ENCODE data around the gene KSR1. TPM values are rescaled to one million over a fixed set of nuclear protein-coding genes. Genes with fewer than 3 reads are reported as not detected.

Gene KSR1
- total RNA-seq, 1 donor from 2014 or later = 25.6 TPM

- H3K27ac ChIP-seq (ENCODE audit: low read depth, low read length) = no peak overlapping the region
- no peaks in the 10 kb centered on the region for H3K27me3 ChIP-seq (ENCODE audit: control insufficient read depth in 3 of 3, insufficient read depth in 3 of 3, low read length in 3 of 3)
- H3K9ac ChIP-seq (ENCODE audit: low read depth in 1 of 3, low read length in 3 of 3) = no peak overlapping the region
- H3K4me1 ChIP-seq (ENCODE audit: control insufficient read depth in 3 of 3, insufficient read depth in 3 of 3, low read length in 3 of 3) = peaks cover 12 to 17% (median 14%) of the 10 kb centered on the region in 3 donors
- H3K4me3 ChIP-seq (ENCODE audit: low read length in 3 of 3) = no peak overlapping the region
- no peaks in the 10 kb centered on the region for H3K9me3 ChIP-seq (ENCODE audit: control insufficient read depth in 3 of 3, low read length in 3 of 3)
- no peaks in the 10 kb centered on the region for H3K36me3 ChIP-seq (ENCODE audit: control insufficient read depth in 3 of 3, insufficient read depth in 3 of 3, low read length in 3 of 3)
Measured at GRCh38 chr17:27506348-27507218, 50.3 kb downstream of the KSR1 start.

GRCh38 chr17:27511168-27511883 is 55.1 kb downstream of the KSR1 start:
- H3K9ac ChIP-seq (ENCODE audit: low read depth in 1 of 3, low read length in 3 of 3) = no peak overlapping the region
- H3K4me1 ChIP-seq (ENCODE audit: control insufficient read depth in 3 of 3, insufficient read depth in 3 of 3, low read length in 3 of 3) = no peaks in the 10 kb centered on the region
- no peaks in the 10 kb centered on the region for H3K27me3 ChIP-seq (ENCODE audit: control insufficient read depth in 3 of 3, insufficient read depth in 3 of 3, low read length in 3 of 3)
- no peaks in the 10 kb centered on the region for H3K9me3 ChIP-seq (ENCODE audit: control insufficient read depth in 3 of 3, low read length in 3 of 3)
- no peaks in the 10 kb centered on the region for H3K36me3 ChIP-seq (ENCODE audit: control insufficient read depth in 3 of 3, insufficient read depth in 3 of 3, low read length in 3 of 3)
- no peak overlapping the region for H3K27ac ChIP-seq (ENCODE audit: low read depth, low read length)
- no peak overlapping the region for H3K4me3 ChIP-seq (ENCODE audit: low read length in 3 of 3)

- H3K9me3 ChIP-seq (ENCODE audit: control insufficient read depth in 3 of 3, low read length in 3 of 3) = no peaks in the 10 kb centered on the region
- no peak overlapping the region for H3K9ac ChIP-seq (ENCODE audit: low read depth in 1 of 3, low read length in 3 of 3)
- H3K36me3 ChIP-seq (ENCODE audit: control insufficient read depth in 3 of 3, insufficient read depth in 3 of 3, low read length in 3 of 3) = no peaks in the 10 kb centered on the region
- H3K27ac ChIP-seq (ENCODE audit: low read depth, low read length) = no peak overlapping the region
- H3K4me3 ChIP-seq (ENCODE audit: low read length in 3 of 3) = no peak overlapping the region
- H3K27me3 ChIP-seq (ENCODE audit: control insufficient read depth in 3 of 3, insufficient read depth in 3 of 3, low read length in 3 of 3) = no peaks in the 10 kb centered on the region
- H3K4me1 ChIP-seq (ENCODE audit: control insufficient read depth in 3 of 3, insufficient read depth in 3 of 3, low read length in 3 of 3) = no peaks in the 10 kb centered on the region
Measured at GRCh38 chr17:27512031-27512430, 55.8 kb downstream of the KSR1 start.

DNA sequence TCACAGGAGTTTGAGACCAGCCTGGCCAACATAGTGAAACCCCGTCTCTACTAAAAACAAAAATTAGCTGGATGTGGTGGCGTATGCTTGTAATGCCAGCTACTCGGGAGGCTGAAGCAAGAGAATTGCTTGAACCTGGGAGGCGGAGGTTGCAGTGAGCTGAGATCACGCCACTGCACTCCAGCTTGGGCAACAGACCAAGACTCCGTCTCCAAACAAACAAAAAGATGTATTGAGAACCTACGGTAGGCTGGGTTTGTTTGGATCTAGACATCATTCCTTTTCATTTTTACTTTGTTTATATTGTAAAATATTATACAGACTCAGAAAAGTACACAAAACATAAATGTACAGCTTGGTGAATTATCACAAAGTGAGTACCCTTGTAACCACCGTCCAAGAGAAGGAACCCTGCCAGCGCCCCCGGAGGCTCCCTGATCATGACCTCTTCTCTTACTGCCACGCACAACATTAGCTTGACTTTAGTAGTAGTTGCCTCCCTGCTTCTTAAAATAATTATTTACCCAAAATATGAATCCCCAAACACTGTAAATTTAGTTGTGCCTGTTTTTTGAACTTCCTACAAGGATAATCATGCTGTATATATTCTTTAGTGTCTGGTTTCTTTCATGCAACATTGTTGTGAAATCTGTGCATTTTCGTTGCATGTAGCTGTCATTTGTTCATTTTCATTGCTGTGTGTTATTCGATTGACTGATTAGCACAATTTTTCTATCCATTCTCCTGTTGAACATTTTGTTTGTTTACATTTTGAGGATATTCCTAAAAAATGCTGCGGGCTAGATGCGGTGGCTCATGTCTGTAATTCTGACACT is 56.5 kb downstream of the KSR1 start:
- H3K4me3 ChIP-seq (ENCODE audit: low read length in 3 of 3) = no peak overlapping the region
- no peaks in the 10 kb centered on the region for H3K4me1 ChIP-seq (ENCODE audit: control insufficient read depth in 3 of 3, insufficient read depth in 3 of 3, low read length in 3 of 3)
- no peak overlapping the region for H3K9ac ChIP-seq (ENCODE audit: low read depth in 1 of 3, low read length in 3 of 3)
- H3K9me3 ChIP-seq (ENCODE audit: control insufficient read depth in 3 of 3, low read length in 3 of 3) = no peaks in the 10 kb centered on the region
- no peaks in the 10 kb centered on the region for H3K27me3 ChIP-seq (ENCODE audit: control insufficient read depth in 3 of 3, insufficient read depth in 3 of 3, low read length in 3 of 3)
- H3K36me3 ChIP-seq (ENCODE audit: control insufficient read depth in 3 of 3, insufficient read depth in 3 of 3, low read length in 3 of 3) = no peaks in the 10 kb centered on the region
- H3K27ac ChIP-seq (ENCODE audit: low read depth, low read length) = no peak overlapping the region

GRCh38 chr17:27513849-27514248 is 57.6 kb downstream of the KSR1 start:
- H3K9me3 ChIP-seq (ENCODE audit: control insufficient read depth in 3 of 3, low read length in 3 of 3) = no peaks in the 10 kb centered on the region
- no peaks in the 10 kb centered on the region for H3K36me3 ChIP-seq (ENCODE audit: control insufficient read depth in 3 of 3, insufficient read depth in 3 of 3, low read length in 3 of 3)
- H3K27me3 ChIP-seq (ENCODE audit: control insufficient read depth in 3 of 3, insufficient read depth in 3 of 3, low read length in 3 of 3) = no peaks in the 10 kb centered on the region
- no peak overlapping the region for H3K4me3 ChIP-seq (ENCODE audit: low read length in 3 of 3)
- H3K27ac ChIP-seq (ENCODE audit: low read depth, low read length) = no peak overlapping the region
- no peak overlapping the region for H3K9ac ChIP-seq (ENCODE audit: low read depth in 1 of 3, low read length in 3 of 3)
- peaks cover 0 to 2% (median 1%) of the 10 kb centered on the region in 3 donors for H3K4me1 ChIP-seq (ENCODE audit: control insufficient read depth in 3 of 3, insufficient read depth in 3 of 3, low read length in 3 of 3)

DNA sequence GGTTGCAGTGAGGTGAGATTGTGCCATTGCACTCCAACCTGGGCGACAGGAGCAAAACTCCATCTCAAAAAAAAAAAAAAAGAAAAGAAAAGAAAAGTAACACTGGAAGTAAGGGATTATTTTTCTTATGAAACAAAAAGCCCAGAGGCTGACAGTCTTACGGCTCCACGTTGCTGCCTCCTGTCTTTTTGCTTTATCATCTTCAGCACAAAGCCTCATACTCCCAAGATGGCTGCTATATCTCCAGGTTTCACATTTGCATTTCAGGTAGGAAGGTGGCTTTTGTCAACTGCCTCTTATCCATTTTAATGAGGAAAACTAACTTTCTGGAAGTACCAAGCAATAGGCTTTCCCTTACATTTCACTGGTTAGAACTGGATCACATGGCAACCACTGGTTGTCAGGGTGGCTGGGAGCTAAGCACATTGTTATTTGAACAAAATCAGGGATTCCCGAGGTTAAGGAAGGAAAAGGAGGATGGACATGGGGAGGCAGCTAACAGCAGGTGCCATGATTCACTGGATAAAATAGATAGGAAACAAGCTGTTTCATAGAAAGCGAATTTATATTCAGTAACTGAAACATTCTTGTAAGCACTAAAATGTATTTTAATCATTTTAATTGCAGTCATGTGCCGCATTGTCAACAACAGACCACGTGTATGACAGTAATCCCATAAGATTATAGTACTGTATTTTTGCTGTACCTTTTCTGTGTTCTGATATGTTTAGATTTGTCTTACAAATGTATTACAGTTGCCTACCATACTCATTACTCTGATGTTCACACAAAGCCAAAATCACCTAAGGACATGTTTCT is 58.6 kb downstream of the KSR1 start:
- Histone ChIP-seq H3K36me3 (ENCODE audit: control insufficient read depth in 3 of 3, insufficient read depth in 3 of 3, low read length in 3 of 3) (no peaks in the 10 kb centered on the region), H3K27me3 (ENCODE audit: control insufficient read depth in 3 of 3, insufficient read depth in 3 of 3, low read length in 3 of 3) (no peaks in the 10 kb centered on the region), H3K9me3 (ENCODE audit: control insufficient read depth in 3 of 3, low read length in 3 of 3) (no peaks in the 10 kb centered on the region), H3K4me3 (ENCODE audit: low read length in 3 of 3) (no peak overlapping the region), H3K27ac (ENCODE audit: low read depth, low read length) (no peak overlapping the region), H3K9ac (ENCODE audit: low read depth in 1 of 3, low read length in 3 of 3) (no peak overlapping the region), H3K4me1 (ENCODE audit: control insufficient read depth in 3 of 3, insufficient read depth in 3 of 3, low read length in 3 of 3) (peaks cover 0 to 2% (median 2%) of the 10 kb centered on the region in 3 donors)

GRCh38 chr17:27518048-27518447 is 61.8 kb downstream of the KSR1 start:
- H3K27ac ChIP-seq (ENCODE audit: low read depth, low read length) = no peak overlapping the region
- H3K4me3 ChIP-seq (ENCODE audit: low read length in 3 of 3) = no peak overlapping the region
- H3K9ac ChIP-seq (ENCODE audit: low read depth in 1 of 3, low read length in 3 of 3) = no peak overlapping the region

DNA sequence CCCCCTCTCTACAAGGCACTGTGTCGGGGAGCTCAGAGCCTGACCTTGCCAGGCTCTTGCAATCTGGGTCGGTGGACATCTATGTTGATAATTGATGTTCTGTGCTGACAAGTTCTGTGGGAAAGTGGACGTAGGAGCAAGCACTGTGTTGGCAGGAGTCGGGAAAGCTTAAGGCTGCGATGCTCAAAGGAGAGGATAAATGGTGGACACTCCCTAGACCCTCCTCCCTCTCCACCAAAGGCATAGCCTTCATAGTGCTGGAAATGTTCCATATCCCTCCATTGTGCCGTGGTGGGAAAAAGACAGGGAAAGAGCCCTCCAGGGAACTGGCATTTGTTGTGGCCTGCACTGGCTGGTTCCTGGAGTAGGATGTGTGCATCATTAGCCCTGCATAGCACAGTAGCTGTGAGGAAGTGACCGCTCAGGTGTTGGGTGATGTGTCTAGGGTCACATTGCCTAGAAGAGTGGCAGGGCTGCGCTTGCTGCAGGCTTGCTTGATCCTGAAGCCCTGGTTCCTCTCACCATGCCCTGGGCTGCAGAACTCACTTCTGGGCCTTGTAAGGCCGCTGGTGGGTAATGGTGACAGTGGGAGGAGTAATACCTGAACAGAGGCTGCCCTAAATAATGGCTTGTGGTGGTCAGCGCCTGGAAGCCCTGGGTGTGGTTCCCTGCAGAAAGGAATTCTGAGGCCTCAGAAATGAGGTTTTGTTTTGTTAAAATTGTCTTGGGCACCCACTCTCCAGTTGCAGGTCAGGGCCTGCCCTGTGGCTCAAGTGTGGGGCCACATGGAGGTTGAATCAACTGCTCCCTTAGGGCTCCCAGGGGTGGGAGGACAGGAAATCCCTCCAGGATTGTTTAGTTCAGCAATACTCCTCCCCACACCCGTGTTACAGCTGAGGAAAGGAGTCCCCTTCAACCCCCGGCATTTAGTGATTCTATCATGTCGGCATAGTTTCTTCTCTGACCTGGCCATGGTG is 62.6 kb downstream of the KSR1 start:
- Histone ChIP-seq H3K27me3 (ENCODE audit: control insufficient read depth in 3 of 3, insufficient read depth in 3 of 3, low read length in 3 of 3) (no peaks in the 10 kb centered on the region), H3K27ac (ENCODE audit: low read depth, low read length) (no peak overlapping the region), H3K4me1 (ENCODE audit: control insufficient read depth in 3 of 3, insufficient read depth in 3 of 3, low read length in 3 of 3) (peaks cover 0 to 2% (median 2%) of the 10 kb centered on the region in 3 donors), H3K9me3 (ENCODE audit: control insufficient read depth in 3 of 3, low read length in 3 of 3) (no peaks in the 10 kb centered on the region), H3K9ac (ENCODE audit: low read depth in 1 of 3, low read length in 3 of 3) (no peak overlapping the region), H3K4me3 (ENCODE audit: low read length in 3 of 3) (no peak overlapping the region), H3K36me3 (ENCODE audit: control insufficient read depth in 3 of 3, insufficient read depth in 3 of 3, low read length in 3 of 3) (no peaks in the 10 kb centered on the region)

More at GRCh38 chr17:27518048-27518447, 61.8 kb downstream of the KSR1 start:
- no peaks in the 10 kb centered on the region for H3K27me3 ChIP-seq (ENCODE audit: control insufficient read depth in 3 of 3, insufficient read depth in 3 of 3, low read length in 3 of 3)
- H3K36me3 ChIP-seq (ENCODE audit: control insufficient read depth in 3 of 3, insufficient read depth in 3 of 3, low read length in 3 of 3) = no peaks in the 10 kb centered on the region
- H3K4me1 ChIP-seq (ENCODE audit: control insufficient read depth in 3 of 3, insufficient read depth in 3 of 3, low read length in 3 of 3) = peaks cover 0 to 2% (median 2%) of the 10 kb centered on the region in 3 donors
- H3K9me3 ChIP-seq (ENCODE audit: control insufficient read depth in 3 of 3, low read length in 3 of 3) = no peaks in the 10 kb centered on the region
